ENCODE results near the gene CAVIN4. TPM values are rescaled to one million over a fixed set of nuclear protein-coding genes. Genes with fewer than 3 reads are reported as not detected.

Gene CAVIN4
- total RNA-seq, 1 experiment from 2014 or later = 0.59 TPM

DNA sequence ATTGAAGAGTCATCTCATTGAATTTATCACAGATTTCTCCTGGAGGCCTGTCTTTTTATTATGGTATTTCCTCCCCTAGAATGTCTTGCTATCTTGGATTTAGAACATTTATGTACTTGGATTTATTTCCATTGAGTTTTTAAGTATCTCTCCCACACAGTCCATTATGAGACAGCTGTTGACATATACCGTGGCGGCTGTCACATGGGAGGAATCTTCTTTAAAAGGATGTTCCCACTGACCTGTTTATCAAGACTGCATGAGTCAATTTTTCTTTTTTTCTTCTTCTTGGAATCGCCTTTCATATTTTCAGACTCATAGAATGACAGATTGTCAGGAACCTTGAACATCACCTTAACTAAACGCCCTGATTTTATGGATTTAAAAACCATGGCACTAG, 2.9 kb upstream of the CAVIN4 start:
- POLR2A ChIA-PET = no interaction called here
- peaks cover 0 to 9% of the 10 kb centered on the region in 2 experiments; a peak in 1 of 4 replicates for H3K4me1 ChIP-seq (ENCODE audit: control insufficient read depth in 1 of 2, insufficient read depth in 2 of 2, low read length in 2 of 2)
- RAD21 ChIA-PET (ENCODE audit: low non-redundant PET in 1 of 2, low total read pairs in 2 of 2, uncharacterized antibody in 2 of 2, unreplicated experiment in 2 of 2) = no interaction called here
- H3K4me2 ChIP-seq (ENCODE audit: low read length) = no peak overlapping the region
- H3K79me2 ChIP-seq (ENCODE audit: insufficient read depth, low read length) = no peaks in the 10 kb centered on the region
- no peak overlapping the region for H3K9ac ChIP-seq (ENCODE audit: low read length)
- TF ChIP-seq TCF7L2 (IDR thresholded peaks at IDR 0.05; ENCODE audit: borderline replicate concordance, extremely low read depth, insufficient read depth, insufficient read length) (no peak), ZFX (IDR thresholded peaks at IDR 0.05) (no peak), SRF (IDR thresholded peaks at IDR 0.05; ENCODE audit: low read depth) (no peak)
- TF ChIP-seq, protein P1, sequence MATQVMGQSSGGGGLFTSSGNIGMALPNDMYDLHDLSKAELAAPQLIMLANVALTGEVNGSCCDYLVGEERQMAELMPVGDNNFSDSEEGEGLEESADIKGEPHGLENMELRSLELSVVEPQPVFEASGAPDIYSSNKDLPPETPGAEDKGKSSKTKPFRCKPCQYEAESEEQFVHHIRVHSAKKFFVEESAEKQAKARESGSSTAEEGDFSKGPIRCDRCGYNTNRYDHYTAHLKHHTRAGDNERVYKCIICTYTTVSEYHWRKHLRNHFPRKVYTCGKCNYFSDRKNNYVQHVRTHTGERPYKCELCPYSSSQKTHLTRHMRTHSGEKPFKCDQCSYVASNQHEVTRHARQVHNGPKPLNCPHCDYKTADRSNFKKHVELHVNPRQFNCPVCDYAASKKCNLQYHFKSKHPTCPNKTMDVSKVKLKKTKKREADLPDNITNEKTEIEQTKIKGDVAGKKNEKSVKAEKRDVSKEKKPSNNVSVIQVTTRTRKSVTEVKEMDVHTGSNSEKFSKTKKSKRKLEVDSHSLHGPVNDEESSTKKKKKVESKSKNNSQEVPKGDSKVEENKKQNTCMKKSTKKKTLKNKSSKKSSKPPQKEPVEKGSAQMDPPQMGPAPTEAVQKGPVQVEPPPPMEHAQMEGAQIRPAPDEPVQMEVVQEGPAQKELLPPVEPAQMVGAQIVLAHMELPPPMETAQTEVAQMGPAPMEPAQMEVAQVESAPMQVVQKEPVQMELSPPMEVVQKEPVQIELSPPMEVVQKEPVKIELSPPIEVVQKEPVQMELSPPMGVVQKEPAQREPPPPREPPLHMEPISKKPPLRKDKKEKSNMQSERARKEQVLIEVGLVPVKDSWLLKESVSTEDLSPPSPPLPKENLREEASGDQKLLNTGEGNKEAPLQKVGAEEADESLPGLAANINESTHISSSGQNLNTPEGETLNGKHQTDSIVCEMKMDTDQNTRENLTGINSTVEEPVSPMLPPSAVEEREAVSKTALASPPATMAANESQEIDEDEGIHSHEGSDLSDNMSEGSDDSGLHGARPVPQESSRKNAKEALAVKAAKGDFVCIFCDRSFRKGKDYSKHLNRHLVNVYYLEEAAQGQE (IDR thresholded peaks at IDR 0.05; ENCODE audit: low read depth) = no peak
- intact Hi-C loops (cut with micrococcal nuclease) = no loop called here
- no peaks in the 10 kb centered on the region for H3K27me3 ChIP-seq (ENCODE audit: insufficient read depth, low read length)
- ATAC-seq (no peak), DNase-seq (ENCODE audit: low read depth, low spot score) (no peak)
- no peaks in the 10 kb centered on the region for H3K9me3 ChIP-seq (ENCODE audit: control insufficient read depth in 1 of 2, insufficient read depth in 1 of 2, low read depth in 1 of 2, low read length in 2 of 2)
- no TSS peak for BruUV-seq (replicated peaks)
- no peak overlapping the region for H3K27ac ChIP-seq (ENCODE audit: low read depth, low read length)
- H2AFZ ChIP-seq (ENCODE audit: low read depth, low read length, poor library complexity, severe bottlenecking) = no peak overlapping the region
- no peaks in the 10 kb centered on the region for H3K9me2 ChIP-seq (ENCODE audit: insufficient read depth)
- no peaks in the 10 kb centered on the region for H4K20me1 ChIP-seq (ENCODE audit: insufficient read depth)
- H3K4me3 ChIP-seq (replicated peaks in 1 of 2; ENCODE audit: low read depth in 1 of 2, low read length in 2 of 2) = no peak overlapping the region
- CTCF ChIA-PET = no interaction called here
- no peaks in the 10 kb centered on the region for H3K36me3 ChIP-seq (ENCODE audit: control insufficient read depth in 1 of 2, insufficient read depth in 2 of 2, low read length in 2 of 2)

DNA sequence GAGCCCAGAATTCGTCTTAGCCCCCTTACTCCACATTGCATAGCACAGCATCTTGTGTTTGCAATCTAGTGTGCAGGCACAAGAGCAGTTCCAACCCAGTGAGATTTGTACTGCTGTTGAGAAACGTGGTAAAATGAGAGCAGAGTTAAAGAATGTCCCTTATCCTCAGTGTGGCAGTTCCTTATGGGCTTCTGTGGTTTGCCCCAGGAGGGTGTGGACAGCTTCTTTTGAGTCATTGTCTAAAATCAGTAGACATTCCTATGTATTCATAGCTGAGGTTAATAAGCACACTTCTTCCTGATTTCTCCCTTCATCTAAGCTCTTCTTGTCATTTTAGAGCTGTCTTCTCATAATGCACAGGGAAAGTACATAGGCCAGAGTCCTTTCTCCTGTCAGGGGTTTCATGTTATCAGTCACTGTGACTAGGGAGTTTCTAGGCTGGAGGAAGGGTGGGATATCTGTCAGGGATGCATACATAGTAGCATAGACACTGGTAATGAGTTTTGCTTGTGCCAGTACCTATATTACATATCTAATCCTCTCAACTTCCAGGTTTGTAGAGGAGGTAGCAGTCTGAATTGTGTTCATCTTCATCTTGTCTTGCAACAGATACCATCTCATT, 2.0 kb upstream of the CAVIN4 start:
- H3K4me1 ChIP-seq (ENCODE audit: control insufficient read depth in 1 of 2, insufficient read depth in 2 of 2, low read length in 2 of 2) = peaks cover 0 to 9% of the 10 kb centered on the region in 2 experiments; a peak in 1 of 4 replicates
- RAD21 ChIA-PET (ENCODE audit: low non-redundant PET in 1 of 2, low total read pairs in 2 of 2, uncharacterized antibody in 2 of 2, unreplicated experiment in 2 of 2) = no interaction called here
- TF ChIP-seq EZH2phosphoT487 (IDR thresholded peaks at IDR 0.05; ENCODE audit: borderline replicate concordance) (no peak), POLR2A (IDR thresholded peaks at IDR 0.05; ENCODE audit: borderline replicate concordance, extremely low read depth, insufficient read depth, insufficient read length) (no peak), JUND (IDR thresholded peaks at IDR 0.05) (no peak), SIN3A (IDR thresholded peaks at IDR 0.05; ENCODE audit: low read depth) (no peak), RAD21 (IDR thresholded peaks at IDR 0.05; ENCODE audit: low read depth) (no peak), SRF (IDR thresholded peaks at IDR 0.05; ENCODE audit: low read depth) (no peak), POLR2AphosphoS5 (IDR thresholded peaks at IDR 0.05; ENCODE audit: low read depth, low read length) (no peak), CBX3 (IDR thresholded peaks at IDR 0.05; ENCODE audit: low read depth) (no peak)
- TF ChIP-seq, protein P2, sequence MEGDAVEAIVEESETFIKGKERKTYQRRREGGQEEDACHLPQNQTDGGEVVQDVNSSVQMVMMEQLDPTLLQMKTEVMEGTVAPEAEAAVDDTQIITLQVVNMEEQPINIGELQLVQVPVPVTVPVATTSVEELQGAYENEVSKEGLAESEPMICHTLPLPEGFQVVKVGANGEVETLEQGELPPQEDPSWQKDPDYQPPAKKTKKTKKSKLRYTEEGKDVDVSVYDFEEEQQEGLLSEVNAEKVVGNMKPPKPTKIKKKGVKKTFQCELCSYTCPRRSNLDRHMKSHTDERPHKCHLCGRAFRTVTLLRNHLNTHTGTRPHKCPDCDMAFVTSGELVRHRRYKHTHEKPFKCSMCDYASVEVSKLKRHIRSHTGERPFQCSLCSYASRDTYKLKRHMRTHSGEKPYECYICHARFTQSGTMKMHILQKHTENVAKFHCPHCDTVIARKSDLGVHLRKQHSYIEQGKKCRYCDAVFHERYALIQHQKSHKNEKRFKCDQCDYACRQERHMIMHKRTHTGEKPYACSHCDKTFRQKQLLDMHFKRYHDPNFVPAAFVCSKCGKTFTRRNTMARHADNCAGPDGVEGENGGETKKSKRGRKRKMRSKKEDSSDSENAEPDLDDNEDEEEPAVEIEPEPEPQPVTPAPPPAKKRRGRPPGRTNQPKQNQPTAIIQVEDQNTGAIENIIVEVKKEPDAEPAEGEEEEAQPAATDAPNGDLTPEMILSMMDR (IDR thresholded peaks at IDR 0.05 in 2 of 3, conservative IDR thresholded peaks at IDR 0.05 in 1 of 3; ENCODE audit: borderline replicate concordance in 1 of 3, insufficient read depth in 1 of 3, low read depth in 2 of 3, low read length in 2 of 3) = no peak
- TF ChIP-seq, protein P3, sequence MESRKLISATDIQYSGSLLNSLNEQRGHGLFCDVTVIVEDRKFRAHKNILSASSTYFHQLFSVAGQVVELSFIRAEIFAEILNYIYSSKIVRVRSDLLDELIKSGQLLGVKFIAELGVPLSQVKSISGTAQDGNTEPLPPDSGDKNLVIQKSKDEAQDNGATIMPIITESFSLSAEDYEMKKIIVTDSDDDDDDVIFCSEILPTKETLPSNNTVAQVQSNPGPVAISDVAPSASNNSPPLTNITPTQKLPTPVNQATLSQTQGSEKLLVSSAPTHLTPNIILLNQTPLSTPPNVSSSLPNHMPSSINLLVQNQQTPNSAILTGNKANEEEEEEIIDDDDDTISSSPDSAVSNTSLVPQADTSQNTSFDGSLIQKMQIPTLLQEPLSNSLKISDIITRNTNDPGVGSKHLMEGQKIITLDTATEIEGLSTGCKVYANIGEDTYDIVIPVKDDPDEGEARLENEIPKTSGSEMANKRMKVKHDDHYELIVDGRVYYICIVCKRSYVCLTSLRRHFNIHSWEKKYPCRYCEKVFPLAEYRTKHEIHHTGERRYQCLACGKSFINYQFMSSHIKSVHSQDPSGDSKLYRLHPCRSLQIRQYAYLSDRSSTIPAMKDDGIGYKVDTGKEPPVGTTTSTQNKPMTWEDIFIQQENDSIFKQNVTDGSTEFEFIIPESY (IDR thresholded peaks at IDR 0.05; ENCODE audit: extremely low read depth, insufficient replicate concordance, low read length) = no peak

More for the DNA sequence above, 2.0 kb upstream of the CAVIN4 start:
- no peaks in the 10 kb centered on the region for H4K20me1 ChIP-seq (ENCODE audit: insufficient read depth)
- no peak for DNase-seq (ENCODE audit: low read depth, low spot score)
- intact Hi-C loops (cut with micrococcal nuclease) = no loop called here
- no peaks in the 10 kb centered on the region for H3K9me2 ChIP-seq (ENCODE audit: insufficient read depth)
- H3K27ac ChIP-seq (ENCODE audit: low read depth, low read length) = no peak overlapping the region
- ATAC-seq = 0 out of 2 replicates have a peak, but pooled peaks have one; percentile 34
- no peak overlapping the region for H3K4me3 ChIP-seq (replicated peaks in 1 of 2; ENCODE audit: low read depth in 1 of 2, low read length in 2 of 2)
- no peaks in the 10 kb centered on the region for H3K36me3 ChIP-seq (ENCODE audit: control insufficient read depth in 1 of 2, insufficient read depth in 2 of 2, low read length in 2 of 2)
- no peak overlapping the region for H2AFZ ChIP-seq (ENCODE audit: low read depth, low read length, poor library complexity, severe bottlenecking)
- no peaks in the 10 kb centered on the region for H3K27me3 ChIP-seq (ENCODE audit: insufficient read depth, low read length)
- H3K9ac ChIP-seq (ENCODE audit: low read length) = no peak overlapping the region
- no peaks in the 10 kb centered on the region for H3K9me3 ChIP-seq (ENCODE audit: control insufficient read depth in 1 of 2, insufficient read depth in 1 of 2, low read depth in 1 of 2, low read length in 2 of 2)
- BruUV-seq (replicated peaks) = no TSS peak
- H3K79me2 ChIP-seq (ENCODE audit: insufficient read depth, low read length) = no peaks in the 10 kb centered on the region
- POLR2A ChIA-PET = no interaction called here
- CTCF ChIA-PET = no interaction called here
- H3K4me2 ChIP-seq (ENCODE audit: low read length) = no peak overlapping the region

Measured in HCT116 (cell line).